ENCODE results near the gene CNFN.
A peak's percentile ranks its signal among the peaks of the same experiment; 100 is the strongest.

Gene CNFN

GRCh38 chr19:42410371-42410770 is 20.3 kb upstream of the CNFN start:
- DNase-seq (ENCODE audit: extremely low read depth in 1 of 2, low read depth in 1 of 2), result no peak

GRCh38 chr19:42409477-42409876 is 19.4 kb upstream of the CNFN start:
- DNase-seq (ENCODE audit: extremely low read depth in 1 of 2, low read depth in 1 of 2), result no peak

GRCh38 chr19:42407816-42408175 is 17.7 kb upstream of the CNFN start:
- no peak for DNase-seq (ENCODE audit: extremely low read depth in 1 of 2, low read depth in 1 of 2)

GRCh38 chr19:42407085-42407815 is 17.2 kb upstream of the CNFN start:
- no peak for DNase-seq (ENCODE audit: extremely low read depth in 1 of 2, low read depth in 1 of 2)

GRCh38 chr19:42406111-42406510 is 16.0 kb upstream of the CNFN start:
- DNase-seq (ENCODE audit: extremely low read depth in 1 of 2, low read depth in 1 of 2), result no peak

GRCh38 chr19:42403586-42403985 is 13.5 kb upstream of the CNFN start:
- no peak for DNase-seq (ENCODE audit: extremely low read depth in 1 of 2, low read depth in 1 of 2)

GRCh38 chr19:42402376-42403116 is 12.4 kb upstream of the CNFN start:
- no peak for DNase-seq (ENCODE audit: extremely low read depth in 1 of 2, low read depth in 1 of 2)

- DNase-seq (ENCODE audit: extremely low read depth in 1 of 2, low read depth in 1 of 2), result peak; percentile 33 to 47
Measured at GRCh38 chr19:42401365-42402303, 11.5 kb upstream of the CNFN start.

- DNase-seq (ENCODE audit: extremely low read depth in 1 of 2, low read depth in 1 of 2), result no peak
Measured at GRCh38 chr19:42400404-42400803, 10.3 kb upstream of the CNFN start.

GRCh38 chr19:42397263-42398166 is 7.4 kb upstream of the CNFN start:
- DNase-seq (ENCODE audit: extremely low read depth in 1 of 2, low read depth in 1 of 2), result no peak

- DNase-seq (ENCODE audit: extremely low read depth in 1 of 2, low read depth in 1 of 2), result peak; percentile 95 to 97
Measured at GRCh38 chr19:42396381-42397262, 6.5 kb upstream of the CNFN start.

GRCh38 chr19:42394751-42395150 is 4.7 kb upstream of the CNFN start:
- no peak for DNase-seq (ENCODE audit: extremely low read depth in 1 of 2, low read depth in 1 of 2)

- DNase-seq (ENCODE audit: extremely low read depth in 1 of 2, low read depth in 1 of 2), result no peak
Measured at GRCh38 chr19:42392165-42392564, 2.1 kb upstream of the CNFN start.

GRCh38 chr19:42388851-42389489 is 1.1 kb downstream of the CNFN start:
- no peak for DNase-seq (ENCODE audit: extremely low read depth in 1 of 2, low read depth in 1 of 2)

- DNase-seq (ENCODE audit: extremely low read depth in 1 of 2, low read depth in 1 of 2), result peak; percentile 37 to 38
Measured at GRCh38 chr19:42386974-42387707, 3.0 kb downstream of the CNFN start.

GRCh38 chr19:42380155-42380554 is 9.9 kb downstream of the CNFN start:
- no peak for DNase-seq (ENCODE audit: extremely low read depth in 1 of 2, low read depth in 1 of 2)

GRCh38 chr19:42378225-42379215 is 11.6 kb downstream of the CNFN start:
- DNase-seq (ENCODE audit: extremely low read depth in 1 of 2, low read depth in 1 of 2), result no peak
